Measurements from ENCODE around the gene STS. TPM values are rescaled to one million over a fixed set of nuclear protein-coding genes. Genes with fewer than 3 reads are reported as not detected.

Gene STS
- total RNA-seq, 2 donors from 2014 or later, result 3.6 TPM

GRCh38 chrX:7147978-7148854 is 704 bp downstream of the STS start, which contains the start of gene PUDP:
PUDP (minus strand) TSS chrX:7148153; CDS start chrX:7148113, 40 bp downstream.
- H3K4me1 ChIP-seq, result peaks cover 19% of the 10 kb centered on the region
- H3K27ac ChIP-seq, result peak within 1 kb of the TSS; percentile 72 to 92 (median 89)
- ATAC-seq (peak; percentile 91), DNase-seq (peak; percentile 81 to 95 (median 90))
- H3K9me3 ChIP-seq, result no peaks in the 10 kb centered on the region
- no peaks in the 10 kb centered on the region for H3K27me3 ChIP-seq
- no peaks in the 10 kb centered on the region for H3K36me3 ChIP-seq (replicated peaks in 1 of 2; ENCODE audit: insufficient read depth in 1 of 2, low read depth in 2 of 2)
- TF ChIP-seq POLR2A (IDR thresholded peaks at IDR 0.05), result peak; percentile 46 to 61 (median 53)
- peak in 6 of 7 experiments; percentile 11 to 55 (median 44) for TF ChIP-seq CTCF (IDR thresholded peaks at IDR 0.05)
- H3K4me3 ChIP-seq, result peak within 1 kb of the TSS; percentile 18 to 62
- WGBS, 2 donors, result 0 to 1% methylated on average over 10 to 40 of the region's 76 CpGs
- intact Hi-C loops (cut with DNase I), result no loop called here

- Histone ChIP-seq H3K36me3 (replicated peaks in 1 of 2; ENCODE audit: insufficient read depth in 1 of 2, low read depth in 2 of 2) (no peaks in the 10 kb centered on the region), H3K27ac (no peak overlapping the region), H3K9me3 (no peaks in the 10 kb centered on the region), H3K27me3 (no peaks in the 10 kb centered on the region), H3K4me1 (peaks cover 19% of the 10 kb centered on the region), H3K4me3 (no peak overlapping the region)
- ATAC-seq, result no peak
- 58 to 73% methylated on average over 5 of the region's 5 CpGs for WGBS, 2 donors
- no peak for DNase-seq
- intact Hi-C loops (cut with DNase I), result no loop called here
- no peak for TF ChIP-seq POLR2A (IDR thresholded peaks at IDR 0.05)
These were observed 1.9 kb downstream of the STS start for GRCh38 chrX:7149411-7149810.

- no peaks in the 10 kb centered on the region for H3K9me3 ChIP-seq
- no peak overlapping the region for H3K4me3 ChIP-seq
- H3K27ac ChIP-seq, result no peak overlapping the region
- no peaks in the 10 kb centered on the region for H3K36me3 ChIP-seq (replicated peaks in 1 of 2; ENCODE audit: insufficient read depth in 1 of 2, low read depth in 2 of 2)
- no peak for TF ChIP-seq POLR2A (IDR thresholded peaks at IDR 0.05)
- TF ChIP-seq CTCF (IDR thresholded peaks at IDR 0.05), result no peak
- no peaks in the 10 kb centered on the region for H3K4me1 ChIP-seq
- H3K27me3 ChIP-seq, result no peaks in the 10 kb centered on the region
- intact Hi-C loops (cut with DNase I), result no loop called here
- 73 to 75% methylated on average over 1 to 2 of the region's 2 CpGs for WGBS, 2 donors
- no peak for DNase-seq
- ATAC-seq, result no peak
These were observed 5.7 kb downstream of the STS start for GRCh38 chrX:7153231-7153630.

- H3K9me3 ChIP-seq, result no peaks in the 10 kb centered on the region
- no peak for DNase-seq
- no peaks in the 10 kb centered on the region for H3K4me1 ChIP-seq
- intact Hi-C loops (cut with DNase I), result no loop called here
- no peak overlapping the region for H3K27ac ChIP-seq
- TF ChIP-seq CTCF (IDR thresholded peaks at IDR 0.05) (no peak), POLR2A (IDR thresholded peaks at IDR 0.05) (no peak)
- no peak for ATAC-seq
- H3K4me3 ChIP-seq, result no peak overlapping the region
- H3K27me3 ChIP-seq, result no peaks in the 10 kb centered on the region
- 75 to 92% methylated on average over 7 of the region's 7 CpGs for WGBS, 2 donors
- H3K36me3 ChIP-seq (replicated peaks in 1 of 2; ENCODE audit: insufficient read depth in 1 of 2, low read depth in 2 of 2), result no peaks in the 10 kb centered on the region
These were observed 6.6 kb downstream of the STS start for GRCh38 chrX:7154041-7154597.

GRCh38 chrX:7155163-7155562 is 7.7 kb downstream of the STS start:
- no peak for DNase-seq
- 100% methylated on average over 1 of the region's 1 CpG for WGBS, 2 donors
- Histone ChIP-seq H3K27ac (no peak overlapping the region), H3K4me1 (no peaks in the 10 kb centered on the region), H3K9me3 (no peaks in the 10 kb centered on the region), H3K36me3 (replicated peaks in 1 of 2; ENCODE audit: insufficient read depth in 1 of 2, low read depth in 2 of 2) (no peaks in the 10 kb centered on the region), H3K27me3 (no peaks in the 10 kb centered on the region), H3K4me3 (no peak overlapping the region)
- intact Hi-C loops (cut with DNase I), result no loop called here
- ATAC-seq, result no peak
- TF ChIP-seq POLR2A (IDR thresholded peaks at IDR 0.05) (no peak), CTCF (IDR thresholded peaks at IDR 0.05) (no peak)

Measured in body of pancreas (tissue), 4 donors.